H4 (cell line): Measurements from ENCODE around the gene DNAAF8. TPM values are rescaled to one million over a fixed set of nuclear protein-coding genes. Genes with fewer than 3 reads are reported as not detected.

Experiments
- DNase-seq: peaks from one replicate; pipeline ENCODE4 v3.0.0-alpha.2; 2015; ENCODE audit warnings: low spot score
- total RNA-seq: library from RNA; depleted of rRNA; stranded (reverse); fragments of >200 nt; shearing (Covaris generic); gene quantifications from 2 replicates; pipeline ENCODE4 v1.2.3, GENCODE V29; 2014

The DNAAF8 gene
- total RNA-seq, 1 experiment from 2014 or later, result 0.62 TPM

- DNase-seq, result no peak
Measured at GRCh38 chr16:4695473-4696171, 38.7 kb upstream of the DNAAF8 start.

- no peak for DNase-seq
Measured at GRCh38 chr16:4696172-4696904, 38.0 kb upstream of the DNAAF8 start.

- DNase-seq, result no peak
Measured at GRCh38 chr16:4696905-4697847, 37.2 kb upstream of the DNAAF8 start.

GRCh38 chr16:4697848-4698291 lies 36.5 kb upstream of the DNAAF8 start:
- no peak for DNase-seq

GRCh38 chr16:4698321-4699045 lies 35.9 kb upstream of the DNAAF8 start:
- no peak for DNase-seq

- no peak for DNase-seq
Measured at GRCh38 chr16:4699046-4699556, 35.2 kb upstream of the DNAAF8 start.

- DNase-seq, result no peak
Measured at GRCh38 chr16:4700380-4700996, 33.8 kb upstream of the DNAAF8 start.

GRCh38 chr16:4700997-4701743 lies 33.2 kb upstream of the DNAAF8 start:
- DNase-seq, result no peak

- DNase-seq, result no peak
Measured at GRCh38 chr16:4701791-4702465, 32.4 kb upstream of the DNAAF8 start.

GRCh38 chr16:4702466-4702808 lies 31.9 kb upstream of the DNAAF8 start:
- no peak for DNase-seq

GRCh38 chr16:4703906-4704305 lies 30.4 kb upstream of the DNAAF8 start:
- DNase-seq, result no peak

- DNase-seq, result no peak
Measured at GRCh38 chr16:4704491-4704890, 29.8 kb upstream of the DNAAF8 start.

GRCh38 chr16:4704913-4705312 lies 29.4 kb upstream of the DNAAF8 start:
- DNase-seq, result no peak

GRCh38 chr16:4706871-4707270 lies 27.5 kb upstream of the DNAAF8 start:
- DNase-seq, result no peak

- DNase-seq, result no peak
Measured at GRCh38 chr16:4709481-4709880, 24.9 kb upstream of the DNAAF8 start.

GRCh38 chr16:4713663-4714501 lies 20.5 kb upstream of the DNAAF8 start:
- DNase-seq, result no peak

GRCh38 chr16:4714996-4715395 lies 19.3 kb upstream of the DNAAF8 start:
- DNase-seq, result no peak

GRCh38 chr16:4718466-4718865 lies 15.9 kb upstream of the DNAAF8 start:
- DNase-seq, result no peak
